ENCODE measurements around the gene YWHAE. TPM values are rescaled to one million over a fixed set of nuclear protein-coding genes. Genes with fewer than 3 reads are reported as not detected.
"Not testable (repeated sequence)": the region's sequence is repeated elsewhere in the genome, so short reads cannot be mapped to it uniquely, and the experiment has no call there.

Gene YWHAE
- polyA plus RNA-seq, 3 donors = 895 to 1,204 (median 1,099) TPM

GRCh38 chr17:1322014-1322428 lies 78.0 kb downstream of the YWHAE start:
- DNase-seq (ENCODE audit: extremely low read depth in 1 of 11, low read depth in 9 of 11, low spot score in 4 of 11) = no peak

GRCh38 chr17:1315891-1316403 lies 84.1 kb downstream of the YWHAE start:
- DNase-seq (ENCODE audit: extremely low read depth in 1 of 11, low read depth in 9 of 11, low spot score in 4 of 11) = no peak

GRCh38 chr17:1315409-1315808 lies 84.6 kb downstream of the YWHAE start:
- DNase-seq (ENCODE audit: extremely low read depth in 1 of 11, low read depth in 9 of 11, low spot score in 4 of 11) = no peak

- no peak for DNase-seq (ENCODE audit: extremely low read depth in 1 of 11, low read depth in 9 of 11, low spot score in 4 of 11)
Measured at GRCh38 chr17:1313270-1314005, 86.6 kb downstream of the YWHAE start.

GRCh38 chr17:1312261-1312870 lies 87.7 kb downstream of the YWHAE start:
- no peak for DNase-seq (ENCODE audit: extremely low read depth in 1 of 11, low read depth in 9 of 11, low spot score in 4 of 11)

- DNase-seq (ENCODE audit: extremely low read depth in 1 of 11, low read depth in 9 of 11, low spot score in 4 of 11) = not testable (repeated sequence)
Measured at GRCh38 chr17:1307829-1308228, 92.2 kb downstream of the YWHAE start.

GRCh38 chr17:1304962-1305563 lies 95.0 kb downstream of the YWHAE start:
- DNase-seq (ENCODE audit: extremely low read depth in 1 of 11, low read depth in 9 of 11, low spot score in 4 of 11) = no peak

GRCh38 chr17:1304522-1304921 lies 95.5 kb downstream of the YWHAE start:
- DNase-seq (ENCODE audit: extremely low read depth in 1 of 11, low read depth in 9 of 11, low spot score in 4 of 11) = no peak

GRCh38 chr17:1302761-1303160 lies 97.3 kb downstream of the YWHAE start:
- DNase-seq (ENCODE audit: extremely low read depth in 1 of 11, low read depth in 9 of 11, low spot score in 4 of 11) = no peak

GRCh38 chr17:1301546-1301945 lies 98.5 kb downstream of the YWHAE start:
- DNase-seq (ENCODE audit: extremely low read depth in 1 of 11, low read depth in 9 of 11, low spot score in 4 of 11) = no peak

GRCh38 chr17:1300371-1300905 lies 99.6 kb downstream of the YWHAE start:
- no peak for DNase-seq (ENCODE audit: extremely low read depth in 1 of 11, low read depth in 9 of 11, low spot score in 4 of 11)

GRCh38 chr17:1299552-1300370 lies 100.3 kb downstream of the YWHAE start:
- no peak for DNase-seq (ENCODE audit: extremely low read depth in 1 of 11, low read depth in 9 of 11, low spot score in 4 of 11)

GRCh38 chr17:1298606-1299005 lies 101.4 kb downstream of the YWHAE start:
- DNase-seq (ENCODE audit: extremely low read depth in 1 of 11, low read depth in 9 of 11, low spot score in 4 of 11) = peak in 2 of 11 donors; percentile 28 to 37

Other genes starting within 250 kb of the YWHAE start
- 10 to 100 TPM; 57.1 to 65.6 (median 58.5) TPM for gene ABR, start 220.2 kb downstream of the YWHAE start, polyA plus RNA-seq (ENCODE audit: insufficient read length in 3 of 3)
- not detected for gene BHLHA9, start 129.8 kb downstream of the YWHAE start, polyA plus RNA-seq (ENCODE audit: insufficient read length in 3 of 3)
- gene TRARG1, start 120.6 kb downstream of the YWHAE start, polyA plus RNA-seq (ENCODE audit: insufficient read length in 3 of 3) = not detected
- gene CRK, start 56.0 kb upstream of the YWHAE start, polyA plus RNA-seq (ENCODE audit: insufficient read length in 3 of 3) = 10 to 100 TPM; 55.6 to 63.7 (median 60.4) TPM
- gene MYO1C, start 92.5 kb upstream of the YWHAE start, polyA plus RNA-seq (ENCODE audit: insufficient read length in 3 of 3) = 10 to 100 TPM; 52.4 to 81.2 (median 68.2) TPM
- gene INPP5K, start 116.4 kb upstream of the YWHAE start, polyA plus RNA-seq (ENCODE audit: insufficient read length in 3 of 3) = 10 to 100 TPM; 17.3 to 25.1 (median 19.1) TPM
- 10 to 100 TPM; 75.8 to 89.2 (median 82.7) TPM for gene PITPNA, start 162.6 kb upstream of the YWHAE start, polyA plus RNA-seq (ENCODE audit: insufficient read length in 3 of 3)
- 10 to 100 TPM; 25.5 to 35.8 (median 28.1) TPM for gene SLC43A2, start 228.6 kb upstream of the YWHAE start, polyA plus RNA-seq (ENCODE audit: insufficient read length in 3 of 3)
- 1 to 10 TPM; 5.0 to 8.4 (median 7.6) TPM for gene SCARF1, start 245.5 kb upstream of the YWHAE start, polyA plus RNA-seq (ENCODE audit: insufficient read length in 3 of 3)
- 1 to 10 TPM; 3.0 to 5.1 (median 4.3) TPM for gene RILP, start 249.6 kb upstream of the YWHAE start, polyA plus RNA-seq (ENCODE audit: insufficient read length in 3 of 3)